Activated naive CD4-positive, alpha-beta T cell treated with anti-CD3 and anti-CD28 coated beads for 36 hours (primary cell): ENCODE measurements around the gene LKAAEAR1. TPM values are rescaled to one million over a fixed set of nuclear protein-coding genes. Genes with fewer than 3 reads are reported as not detected.

Experiments used
- CTCF ChIA-PET: fragments of 350-600 bp; sonication (Branson Sonifier 250); formaldehyde crosslinking; loops from one replicate; lab custom pipeline; 2021; ENCODE audit warnings: antibody characterized with exemption; lab: Charles Lee
- DNase-seq: peaks from one replicate; pipeline ENCODE4 v3.0.0-alpha.2; 2020
- H3K27ac Mint-ChIP-seq: one replicate; pipeline ENCODE4 v1.8.0; 2021; ENCODE audit warnings: mild to moderate bottlenecking, mixed read lengths
- H3K27me3 Mint-ChIP-seq: one replicate; pipeline ENCODE4 v1.8.0; 2021; ENCODE audit warnings: low read depth, mixed read lengths
- H3K36me3 Mint-ChIP-seq: one replicate; pipeline ENCODE4 v1.8.0; 2021; ENCODE audit warnings: low read depth, mixed read lengths
- H3K4me1 Mint-ChIP-seq: one replicate; pipeline ENCODE4 v1.8.0; 2021; ENCODE audit warnings: low read depth, mixed read lengths
- H3K4me3 Mint-ChIP-seq: one replicate; pipeline ENCODE4 v1.8.0; 2021; ENCODE audit warnings: mild to moderate bottlenecking, moderate library complexity, mixed read lengths
- H3K9me3 Mint-ChIP-seq: one replicate; pipeline ENCODE4 v1.8.0; 2021; ENCODE audit warnings: mixed read lengths
- intact Hi-C: fragments of 100-400 bp; cut with micrococcal nuclease; formaldehyde crosslinking; loops from one replicate; pipeline ENCODE4 v1.15.1; 2023
- total RNA-seq, 2 experiments: library from RNA; stranded (reverse); gene quantifications; one replicate each; pipeline ENCODE4 v1.2.3, GENCODE V29; 2021

The LKAAEAR1 gene
- total RNA-seq, 2 experiments from 2014 or later = 0.33 to 0.62 TPM

GRCh38 chr20:64056639-64056888, 27.6 kb downstream of the LKAAEAR1 start:
- CTCF ChIA-PET = interaction anchor here (1.4 kb wide), 1 partner anchor 22 kb away, joined by 5 read pairs; no protein-coding TSS in a partner anchor
- no peaks in the 10 kb centered on the region for H3K36me3 Mint-ChIP-seq
- H3K9me3 Mint-ChIP-seq = no peaks in the 10 kb centered on the region
- no peak for DNase-seq
- H3K4me3 Mint-ChIP-seq = no peak overlapping the region
- H3K4me1 Mint-ChIP-seq = peaks cover 17% of the 10 kb centered on the region
- intact Hi-C loops = loop anchor here (10.0 kb wide), 1 partner anchor 272 kb away; no protein-coding TSS in a partner anchor
- peaks cover 11% of the 10 kb centered on the region for H3K27me3 Mint-ChIP-seq
- H3K27ac Mint-ChIP-seq = no peak overlapping the region

- no peaks in the 10 kb centered on the region for H3K36me3 Mint-ChIP-seq
- H3K9me3 Mint-ChIP-seq = no peaks in the 10 kb centered on the region
- H3K27ac Mint-ChIP-seq = no peak overlapping the region
- CTCF ChIA-PET = no interaction called here
- intact Hi-C loops = loop anchor here (10.0 kb wide), 1 partner anchor 271 kb away; no protein-coding TSS in a partner anchor
- DNase-seq = no peak
- H3K4me1 Mint-ChIP-seq = peaks cover 17% of the 10 kb centered on the region
- H3K27me3 Mint-ChIP-seq = peaks cover 12% of the 10 kb centered on the region
- no peak overlapping the region for H3K4me3 Mint-ChIP-seq
These were observed 28.1 kb downstream of the LKAAEAR1 start for GRCh38 chr20:64055893-64056638.

- Mint-ChIP-seq H3K4me1 (peaks cover 17% of the 10 kb centered on the region), H3K27me3 (peaks cover 19% of the 10 kb centered on the region), H3K9me3 (no peaks in the 10 kb centered on the region), H3K4me3 (no peak overlapping the region), H3K36me3 (no peaks in the 10 kb centered on the region), H3K27ac (no peak overlapping the region)
- CTCF ChIA-PET = no interaction called here
- intact Hi-C loops = loop anchor here (10.0 kb wide), 1 partner anchor 271 kb away; no protein-coding TSS in a partner anchor
- DNase-seq = no peak
These were observed 28.8 kb downstream of the LKAAEAR1 start for GRCh38 chr20:64055396-64055892.

GRCh38 chr20:64053841-64054661, 30.1 kb downstream of the LKAAEAR1 start:
- intact Hi-C loops = loop anchor here (10.0 kb wide), 1 partner anchor 269 kb away; no protein-coding TSS in a partner anchor
- H3K36me3 Mint-ChIP-seq = no peaks in the 10 kb centered on the region
- DNase-seq = no peak
- no peak overlapping the region for H3K4me3 Mint-ChIP-seq
- H3K27ac Mint-ChIP-seq = no peak overlapping the region
- peaks cover 17% of the 10 kb centered on the region for H3K4me1 Mint-ChIP-seq
- CTCF ChIA-PET = interaction anchor here (0.8 to 1.9 kb wide), 8 partner anchors 8 to 80 kb away, joined by 3 to 6 read pairs (median 3); partner anchors contain the start of gene C20orf204
- H3K9me3 Mint-ChIP-seq = no peaks in the 10 kb centered on the region
- peaks cover 24% of the 10 kb centered on the region for H3K27me3 Mint-ChIP-seq

- Mint-ChIP-seq H3K9me3 (no peaks in the 10 kb centered on the region), H3K27me3 (peaks cover 26% of the 10 kb centered on the region), H3K27ac (no peak overlapping the region), H3K4me1 (peaks cover 15% of the 10 kb centered on the region), H3K36me3 (no peaks in the 10 kb centered on the region), H3K4me3 (no peak overlapping the region)
- CTCF ChIA-PET = interaction anchor here (0.8 to 1.9 kb wide), 7 partner anchors 9 to 80 kb away, joined by 3 to 6 read pairs (median 3); partner anchors contain the start of gene C20orf204
- intact Hi-C loops = loop anchor here (10.0 kb wide), 1 partner anchor 268 kb away; no protein-coding TSS in a partner anchor
- no peak for DNase-seq
These were observed 31.0 kb downstream of the LKAAEAR1 start for GRCh38 chr20:64052987-64053840.

GRCh38 chr20:64052326-64052722, 31.9 kb downstream of the LKAAEAR1 start:
- peaks cover 31% of the 10 kb centered on the region for H3K27me3 Mint-ChIP-seq
- H3K9me3 Mint-ChIP-seq = no peaks in the 10 kb centered on the region
- no peaks in the 10 kb centered on the region for H3K36me3 Mint-ChIP-seq
- no peak overlapping the region for H3K4me3 Mint-ChIP-seq
- H3K27ac Mint-ChIP-seq = no peak overlapping the region
- peaks cover 6% of the 10 kb centered on the region for H3K4me1 Mint-ChIP-seq
- DNase-seq = no peak
- intact Hi-C loops = loop anchor here (10.0 kb wide), 1 partner anchor 268 kb away; no protein-coding TSS in a partner anchor
- CTCF ChIA-PET = no interaction called here

- no peaks in the 10 kb centered on the region for H3K9me3 Mint-ChIP-seq
- CTCF ChIA-PET = interaction anchor here (0.5 to 1.5 kb wide), 2 partner anchors 15 to 69 kb away, joined by 3 to 5 read pairs; no protein-coding TSS in a partner anchor
- no peak overlapping the region for H3K27ac Mint-ChIP-seq
- peaks cover 4% of the 10 kb centered on the region for H3K4me1 Mint-ChIP-seq
- DNase-seq = no peak
- no peak overlapping the region for H3K4me3 Mint-ChIP-seq
- H3K27me3 Mint-ChIP-seq = peaks cover 36% of the 10 kb centered on the region
- H3K36me3 Mint-ChIP-seq = no peaks in the 10 kb centered on the region
- intact Hi-C loops = loop anchor here (10.0 kb wide), 1 partner anchor 267 kb away; no protein-coding TSS in a partner anchor
These were observed 32.5 kb downstream of the LKAAEAR1 start for GRCh38 chr20:64051561-64052325.

GRCh38 chr20:64051033-64051452, 33.2 kb downstream of the LKAAEAR1 start:
- H3K36me3 Mint-ChIP-seq = no peaks in the 10 kb centered on the region
- peaks cover 4% of the 10 kb centered on the region for H3K4me1 Mint-ChIP-seq
- peaks cover 37% of the 10 kb centered on the region for H3K27me3 Mint-ChIP-seq
- CTCF ChIA-PET = interaction anchor here (1.5 kb wide), 1 partner anchor 69 kb away, joined by 5 read pairs; no protein-coding TSS in a partner anchor
- no peak overlapping the region for H3K27ac Mint-ChIP-seq
- H3K4me3 Mint-ChIP-seq = no peak overlapping the region
- intact Hi-C loops = loop anchor here (10.0 kb wide), 1 partner anchor 266 kb away; no protein-coding TSS in a partner anchor
- no peak for DNase-seq
- H3K9me3 Mint-ChIP-seq = no peaks in the 10 kb centered on the region

- H3K9me3 Mint-ChIP-seq = no peaks in the 10 kb centered on the region
- intact Hi-C loops = loop anchor here (10.0 kb wide), 1 partner anchor 266 kb away; no protein-coding TSS in a partner anchor
- H3K27me3 Mint-ChIP-seq = peaks cover 37% of the 10 kb centered on the region
- CTCF ChIA-PET = interaction anchor here (0.7 to 1.5 kb wide), 2 partner anchors 70 to 139 kb away, joined by 5 to 6 read pairs; no protein-coding TSS in a partner anchor
- H3K4me1 Mint-ChIP-seq = peaks cover 4% of the 10 kb centered on the region
- no peak overlapping the region for H3K4me3 Mint-ChIP-seq
- H3K27ac Mint-ChIP-seq = no peak overlapping the region
- no peak for DNase-seq
- H3K36me3 Mint-ChIP-seq = no peaks in the 10 kb centered on the region
These were observed 33.8 kb downstream of the LKAAEAR1 start for GRCh38 chr20:64050261-64051032.

- H3K27me3 Mint-ChIP-seq = peaks cover 37% of the 10 kb centered on the region
- peaks cover 4% of the 10 kb centered on the region for H3K4me1 Mint-ChIP-seq
- intact Hi-C loops = loop anchor here (10.0 kb wide), 1 partner anchor 265 kb away; no protein-coding TSS in a partner anchor
- H3K27ac Mint-ChIP-seq = no peak overlapping the region
- CTCF ChIA-PET = interaction anchor here (0.7 to 1.5 kb wide), 2 partner anchors 71 to 138 kb away, joined by 5 to 6 read pairs; no protein-coding TSS in a partner anchor
- H3K4me3 Mint-ChIP-seq = peak overlapping the region; percentile 27
- DNase-seq = no peak
- no peaks in the 10 kb centered on the region for H3K36me3 Mint-ChIP-seq
- H3K9me3 Mint-ChIP-seq = no peaks in the 10 kb centered on the region
These were observed 34.3 kb downstream of the LKAAEAR1 start for GRCh38 chr20:64049878-64050260.
